Nephron (organoid): ENCODE measurements around the gene DENND6B.

Experiments used
- H3K27ac Mint-ChIP-seq, 3 experiments: 2 replicates each; pipeline ENCODE4 v1.8.0; 2020; ENCODE audit warnings: mixed read lengths in 3 of 3, mild to moderate bottlenecking in 2 of 3, moderate library complexity in 1 of 3
- H3K27me3 Mint-ChIP-seq: 2 replicates; pipeline ENCODE4 v1.8.0; 2021; ENCODE audit warnings: low read depth, mild to moderate bottlenecking, moderate library complexity, mixed read lengths
- H3K36me3 Mint-ChIP-seq: 2 replicates; pipeline ENCODE4 v1.8.0; 2020; ENCODE audit warnings: low read depth, mixed read lengths
- H3K4me1 Mint-ChIP-seq: 2 replicates; pipeline ENCODE4 v1.8.0; 2020; ENCODE audit warnings: mixed read lengths
- H3K4me3 Mint-ChIP-seq, 3 experiments: 2 replicates each; pipeline ENCODE4 v1.8.0; 2020; ENCODE audit warnings: mild to moderate bottlenecking in 3 of 3, mixed read lengths in 3 of 3, moderate library complexity in 2 of 3
- H3K9me3 Mint-ChIP-seq: 2 replicates; pipeline ENCODE4 v1.8.0; 2020; ENCODE audit warnings: mixed read lengths
- TF ChIP-seq, protein P1 (sequence below), 3 experiments: fragments of 200-600 bp; sonication (generic); IDR thresholded peaks; one replicate each; pipeline ENCODE4 v1.5.0; 2021; ENCODE audit warnings: antibody characterized with exemption in 3 of 3; ENCODE audit not compliant: unreplicated experiment in 3 of 3

DENND6B gene

DNA sequence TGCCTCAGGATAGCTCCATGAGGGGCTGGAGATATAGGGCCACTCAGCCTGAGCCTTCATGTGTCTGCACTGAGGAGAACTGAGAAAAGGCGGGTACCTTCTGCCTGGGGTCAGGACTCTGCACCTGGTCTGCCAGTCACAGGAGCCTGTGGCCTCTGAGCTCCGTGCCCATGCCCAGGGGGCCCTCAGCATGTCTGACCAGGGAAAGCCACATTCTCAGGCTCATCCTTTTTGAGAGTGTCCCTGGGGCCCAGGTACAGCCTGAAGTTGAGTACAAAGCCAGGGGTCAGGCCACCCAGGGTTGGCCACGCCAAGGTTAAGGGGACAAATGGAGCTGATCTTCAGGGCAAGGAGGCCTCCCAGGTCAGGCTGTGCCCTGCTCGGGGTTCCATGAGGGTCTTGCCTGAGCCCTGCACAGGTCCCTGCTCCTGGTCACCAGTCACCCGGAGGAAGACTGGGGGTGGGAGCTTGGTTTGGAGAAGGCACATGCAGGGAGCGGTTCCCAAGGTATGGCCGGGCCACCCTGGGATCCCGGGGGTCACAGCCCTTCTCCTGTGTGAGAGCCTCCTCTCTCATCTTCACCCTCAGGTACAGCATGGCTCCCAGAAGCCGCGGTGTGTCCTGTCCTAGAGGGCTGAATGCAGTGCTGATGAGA is 6.0 kb downstream of the DENND6B start:
- Mint-ChIP-seq H3K4me1 (peaks cover 3% of the 10 kb centered on the region), H3K27me3 (peaks cover 1% of the 10 kb centered on the region), H3K9me3 (no peaks in the 10 kb centered on the region), H3K27ac (no peak overlapping the region), H3K4me3 (no peak overlapping the region), H3K36me3 (no peaks in the 10 kb centered on the region)
- TF ChIP-seq, protein P1, sequence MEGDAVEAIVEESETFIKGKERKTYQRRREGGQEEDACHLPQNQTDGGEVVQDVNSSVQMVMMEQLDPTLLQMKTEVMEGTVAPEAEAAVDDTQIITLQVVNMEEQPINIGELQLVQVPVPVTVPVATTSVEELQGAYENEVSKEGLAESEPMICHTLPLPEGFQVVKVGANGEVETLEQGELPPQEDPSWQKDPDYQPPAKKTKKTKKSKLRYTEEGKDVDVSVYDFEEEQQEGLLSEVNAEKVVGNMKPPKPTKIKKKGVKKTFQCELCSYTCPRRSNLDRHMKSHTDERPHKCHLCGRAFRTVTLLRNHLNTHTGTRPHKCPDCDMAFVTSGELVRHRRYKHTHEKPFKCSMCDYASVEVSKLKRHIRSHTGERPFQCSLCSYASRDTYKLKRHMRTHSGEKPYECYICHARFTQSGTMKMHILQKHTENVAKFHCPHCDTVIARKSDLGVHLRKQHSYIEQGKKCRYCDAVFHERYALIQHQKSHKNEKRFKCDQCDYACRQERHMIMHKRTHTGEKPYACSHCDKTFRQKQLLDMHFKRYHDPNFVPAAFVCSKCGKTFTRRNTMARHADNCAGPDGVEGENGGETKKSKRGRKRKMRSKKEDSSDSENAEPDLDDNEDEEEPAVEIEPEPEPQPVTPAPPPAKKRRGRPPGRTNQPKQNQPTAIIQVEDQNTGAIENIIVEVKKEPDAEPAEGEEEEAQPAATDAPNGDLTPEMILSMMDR (IDR thresholded peaks at IDR 0.05; ENCODE audit: unreplicated experiment in 3 of 3), result no peak

DNA sequence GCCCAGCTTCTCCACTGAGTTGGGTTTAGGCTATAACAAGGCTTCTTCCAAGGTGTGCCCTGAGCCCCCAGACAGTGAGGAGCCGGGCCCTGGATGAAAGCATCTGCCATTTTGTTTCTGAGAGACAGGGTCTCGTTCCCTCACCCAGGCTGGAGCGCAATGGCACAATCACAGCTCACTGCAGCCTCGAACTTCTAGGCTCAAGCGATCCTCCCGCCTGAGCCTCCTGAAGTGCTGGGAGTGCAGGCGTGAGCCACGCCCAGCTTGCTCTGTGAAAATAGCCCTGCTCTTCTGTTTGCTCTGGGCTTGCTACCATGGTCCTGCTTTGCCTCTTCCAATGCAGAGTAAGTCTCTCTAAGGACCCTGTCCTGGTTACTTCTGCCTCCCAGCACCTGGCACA is 6.7 kb downstream of the DENND6B start:
- TF ChIP-seq, protein P1 (IDR thresholded peaks at IDR 0.05; ENCODE audit: unreplicated experiment in 3 of 3), result no peak
- no peaks in the 10 kb centered on the region for H3K9me3 Mint-ChIP-seq
- no peak overlapping the region for H3K4me3 Mint-ChIP-seq
- no peaks in the 10 kb centered on the region for H3K36me3 Mint-ChIP-seq
- no peaks in the 10 kb centered on the region for H3K4me1 Mint-ChIP-seq
- H3K27me3 Mint-ChIP-seq, result peaks cover 6% of the 10 kb centered on the region
- no peak overlapping the region for H3K27ac Mint-ChIP-seq

DNA sequence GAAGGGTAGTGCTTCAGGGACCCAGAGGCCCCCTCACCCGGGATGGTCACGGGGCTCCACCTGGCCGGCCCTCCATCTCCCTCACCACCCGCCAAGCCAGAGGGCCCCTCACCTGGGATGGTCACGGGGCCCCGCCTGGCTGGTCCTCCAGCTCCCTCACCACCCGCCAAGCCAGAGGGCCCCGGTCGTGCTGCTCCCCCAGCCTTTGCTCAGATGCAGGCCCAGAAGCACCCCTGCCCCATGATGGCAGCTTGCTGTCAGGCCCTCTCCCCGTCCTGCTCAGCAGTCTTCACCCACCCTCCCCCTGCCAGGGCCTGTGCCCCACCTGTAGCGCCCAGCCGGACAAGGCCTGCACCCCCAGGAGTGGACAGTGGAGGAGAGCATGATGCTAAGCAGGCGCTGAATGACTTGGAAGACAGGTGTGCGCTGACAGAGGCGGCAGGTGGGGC is 7.3 kb downstream of the DENND6B start:
- no peak overlapping the region for H3K4me3 Mint-ChIP-seq
- no peaks in the 10 kb centered on the region for H3K9me3 Mint-ChIP-seq
- no peaks in the 10 kb centered on the region for H3K36me3 Mint-ChIP-seq
- no peak overlapping the region for H3K27ac Mint-ChIP-seq
- H3K27me3 Mint-ChIP-seq, result peaks cover 6% of the 10 kb centered on the region
- TF ChIP-seq, protein P1 (IDR thresholded peaks at IDR 0.05; ENCODE audit: unreplicated experiment in 3 of 3), result no peak
- H3K4me1 Mint-ChIP-seq, result no peaks in the 10 kb centered on the region

DNA sequence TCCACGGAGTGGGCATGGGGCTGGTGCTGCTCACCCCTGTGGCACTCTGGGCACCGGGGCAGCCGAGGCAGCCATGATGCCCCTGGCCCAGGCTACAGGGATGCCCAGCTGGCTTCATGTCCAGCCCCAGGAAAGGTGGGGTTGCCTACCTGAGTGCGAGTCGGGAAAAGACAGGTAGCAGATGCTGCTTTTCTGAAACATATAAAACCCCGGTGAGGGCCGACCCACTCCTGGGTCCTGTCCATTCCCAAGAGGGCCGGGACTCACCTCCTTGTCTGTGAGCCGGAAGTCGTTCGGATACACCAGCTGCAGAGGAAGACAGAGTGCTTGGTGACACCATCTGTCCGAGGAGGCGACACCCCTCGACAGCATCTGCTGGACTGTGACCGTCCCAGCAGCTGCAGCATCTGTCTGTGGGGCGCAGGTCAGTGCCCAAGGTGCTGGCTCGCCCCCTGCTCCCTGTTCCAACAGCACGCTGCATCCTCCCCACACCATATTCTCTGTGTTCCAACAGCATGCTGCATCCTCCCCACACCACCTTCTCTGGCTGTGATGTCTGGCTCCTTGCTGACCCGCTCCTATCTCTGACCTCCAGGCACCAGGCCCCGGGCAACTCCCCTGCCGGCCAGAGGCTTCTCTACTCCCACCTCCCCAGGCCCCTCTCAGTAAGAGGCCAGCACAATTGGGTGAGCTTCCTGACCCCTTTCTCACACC is 8.0 kb downstream of the DENND6B start:
- TF ChIP-seq, protein P1 (IDR thresholded peaks at IDR 0.05; ENCODE audit: unreplicated experiment in 3 of 3), result no peak
- Mint-ChIP-seq H3K4me1 (no peaks in the 10 kb centered on the region), H3K4me3 (no peak overlapping the region)

DNA sequence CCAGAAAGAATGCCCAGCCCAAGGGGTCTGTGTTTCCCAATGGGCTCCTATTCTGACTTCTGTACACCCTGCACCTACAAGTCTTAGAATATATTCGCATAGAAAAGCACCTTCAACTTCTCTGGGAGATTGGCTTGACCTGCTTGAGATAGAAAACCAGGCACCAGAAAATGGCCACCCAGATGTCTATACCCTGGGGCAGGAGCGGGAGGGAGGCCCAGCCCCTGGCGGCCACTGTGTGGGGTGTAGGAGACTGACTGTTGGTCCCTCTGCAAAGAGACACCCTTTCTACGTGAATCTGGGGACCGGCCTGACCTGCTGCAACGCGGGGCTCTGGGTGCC is 8.5 kb downstream of the DENND6B start:
- TF ChIP-seq, protein P1 (IDR thresholded peaks at IDR 0.05; ENCODE audit: unreplicated experiment in 3 of 3), result no peak
- Mint-ChIP-seq H3K27me3 (peaks cover 6% of the 10 kb centered on the region), H3K27ac (no peak overlapping the region), H3K36me3 (no peaks in the 10 kb centered on the region), H3K9me3 (no peaks in the 10 kb centered on the region), H3K4me3 (no peak overlapping the region), H3K4me1 (no peaks in the 10 kb centered on the region)

More for the DNA sequence above, 8.0 kb downstream of the DENND6B start:
- Mint-ChIP-seq H3K36me3 (no peaks in the 10 kb centered on the region), H3K9me3 (no peaks in the 10 kb centered on the region), H3K27me3 (peaks cover 6% of the 10 kb centered on the region), H3K27ac (no peak overlapping the region)

DNA sequence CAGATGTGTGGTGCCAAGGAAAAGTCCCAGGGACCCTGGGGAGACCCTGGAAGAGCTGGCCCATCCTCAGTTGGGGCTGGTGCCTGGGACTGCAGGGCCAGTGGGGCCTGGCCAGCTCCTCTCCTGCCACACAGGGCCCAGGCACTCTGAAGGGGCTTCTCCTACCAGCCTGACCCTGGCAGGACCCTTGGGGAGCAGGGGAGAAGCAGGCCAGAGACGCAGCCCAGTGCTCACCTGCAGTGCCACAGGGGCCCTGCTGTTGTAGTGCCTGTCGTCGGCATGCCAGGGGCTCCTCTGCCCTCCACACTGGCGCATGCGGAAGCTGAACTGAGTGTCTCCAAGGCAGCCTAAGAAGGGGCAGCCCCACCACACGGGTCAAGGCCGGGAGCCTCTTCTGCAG is 9.1 kb downstream of the DENND6B start:
- Mint-ChIP-seq H3K36me3 (no peaks in the 10 kb centered on the region), H3K4me1 (no peaks in the 10 kb centered on the region), H3K9me3 (no peaks in the 10 kb centered on the region)

More for the DNA sequence above, 9.1 kb downstream of the DENND6B start:
- TF ChIP-seq, protein P1 (IDR thresholded peaks at IDR 0.05; ENCODE audit: unreplicated experiment in 3 of 3), result no peak
- no peak overlapping the region for H3K27ac Mint-ChIP-seq
- peaks cover 6% of the 10 kb centered on the region for H3K27me3 Mint-ChIP-seq
- H3K4me3 Mint-ChIP-seq, result no peak overlapping the region
